Hippocampal formation (tissue), 2 donors: ENCODE data around the gene IRS1.

Experiments
- DNase-seq, 2 donors: peaks; one replicate each; lab custom pipeline; 2025; lab: John Stamatoyannopoulos, UW

Gene IRS1

DNA sequence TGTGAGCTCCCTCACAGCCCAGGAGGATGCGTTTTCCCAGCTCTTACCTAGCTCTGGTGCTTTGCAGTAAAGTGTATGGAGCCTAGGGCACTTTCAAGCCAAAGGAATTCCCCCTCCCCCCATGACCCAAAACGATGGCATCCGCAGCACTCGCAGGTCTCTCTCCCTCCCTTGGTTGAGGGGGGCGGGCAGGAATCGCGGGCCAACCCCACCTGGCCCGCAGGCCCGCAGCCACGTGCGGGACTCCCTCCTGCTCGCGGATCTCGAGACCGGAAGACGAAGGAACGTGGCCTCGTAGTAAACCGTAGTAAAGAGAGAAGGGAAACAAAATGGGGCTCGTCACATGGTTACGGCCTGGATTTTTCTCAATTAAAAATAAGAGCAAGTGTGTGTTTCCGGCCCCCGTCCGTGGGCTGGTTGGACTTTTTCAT, 8.5 kb downstream of the IRS1 start:
- DNase-seq: peak in 1 of 2 donors; percentile 48

DNA sequence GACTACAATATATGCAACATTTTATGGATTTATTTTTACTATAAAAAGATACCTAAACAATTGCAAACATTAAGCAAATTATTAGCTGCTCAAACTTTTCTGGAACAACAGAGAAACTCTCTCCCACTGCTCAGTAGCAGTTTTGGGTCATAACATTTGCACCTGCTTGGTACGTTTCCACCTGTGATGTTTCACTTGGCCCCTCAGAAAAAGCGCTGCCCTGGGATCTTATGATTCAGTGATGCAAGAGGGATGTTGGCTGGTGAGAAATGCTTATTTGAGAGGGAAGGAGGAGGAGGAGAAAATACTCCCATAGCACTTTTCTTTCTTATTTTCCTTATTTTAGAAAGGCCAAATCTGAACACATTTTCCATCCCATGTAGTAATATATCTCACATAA, 9.2 kb downstream of the IRS1 start:
- DNase-seq: no peak

DNA sequence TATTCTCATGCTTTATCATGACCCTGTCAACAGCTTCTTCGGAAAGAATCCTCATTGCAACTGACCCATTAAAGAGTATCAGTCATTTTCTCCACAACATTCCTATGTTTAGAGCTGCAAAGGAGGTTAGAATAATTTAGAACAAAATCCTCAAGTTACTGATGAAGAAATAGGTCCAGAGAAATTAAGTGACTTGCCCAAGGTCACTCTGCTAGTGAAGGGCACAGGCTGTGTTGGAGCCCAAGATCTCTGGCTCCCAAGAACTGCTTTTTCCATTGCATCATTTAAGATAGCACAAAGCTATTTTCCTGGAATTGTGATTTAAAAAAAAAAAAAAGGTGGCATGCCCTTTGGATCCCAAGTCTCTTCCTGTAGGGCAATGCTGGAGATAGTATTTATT, 9.6 kb downstream of the IRS1 start:
- DNase-seq: no peak

DNA sequence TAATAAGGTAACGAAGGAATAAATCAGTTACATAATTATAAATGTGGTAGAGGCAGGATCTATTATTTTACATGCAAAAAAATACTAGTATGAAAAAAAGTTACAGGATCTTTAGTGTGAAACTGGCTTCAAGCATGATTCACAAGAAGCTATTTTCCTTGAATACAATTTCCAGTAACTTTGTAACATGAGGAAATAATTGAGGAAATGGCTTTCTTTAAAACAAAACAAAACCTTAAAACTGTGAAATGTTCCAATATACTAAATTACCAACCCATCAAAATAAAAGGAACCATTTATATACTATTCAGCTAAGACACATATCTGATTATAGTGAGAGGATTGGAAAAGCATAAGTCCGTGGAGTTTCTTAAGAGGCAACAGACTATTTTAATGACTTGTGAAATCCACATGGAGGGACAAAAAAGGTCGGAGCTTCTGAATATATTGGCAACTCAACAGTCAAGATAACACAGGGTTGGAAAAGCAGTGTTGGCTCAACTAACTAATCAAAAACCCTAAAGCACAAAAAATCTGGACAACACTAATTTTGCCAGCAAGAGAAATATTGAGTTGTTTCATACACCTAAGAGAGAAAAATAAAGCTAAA, 10.6 kb downstream of the IRS1 start:
- DNase-seq: no peak

DNA sequence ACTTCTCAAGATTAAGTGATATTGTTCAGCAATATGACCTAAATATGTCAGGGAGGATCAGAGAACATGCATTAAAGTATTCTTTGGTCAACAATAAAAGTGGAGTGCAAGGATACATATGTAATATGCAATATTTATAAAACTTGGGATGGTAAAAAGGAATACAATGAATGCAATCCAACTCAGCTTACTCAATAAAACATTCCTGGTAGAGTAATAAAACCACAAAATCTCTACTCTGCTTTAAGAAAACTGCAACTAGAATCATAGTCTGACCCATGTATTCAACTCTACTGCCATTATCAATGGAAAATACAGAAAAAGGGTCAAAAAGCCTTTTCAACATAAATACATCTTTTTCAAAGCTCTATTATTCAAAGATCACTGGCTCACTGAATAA, 11.6 kb downstream of the IRS1 start:
- DNase-seq: no peak

DNA sequence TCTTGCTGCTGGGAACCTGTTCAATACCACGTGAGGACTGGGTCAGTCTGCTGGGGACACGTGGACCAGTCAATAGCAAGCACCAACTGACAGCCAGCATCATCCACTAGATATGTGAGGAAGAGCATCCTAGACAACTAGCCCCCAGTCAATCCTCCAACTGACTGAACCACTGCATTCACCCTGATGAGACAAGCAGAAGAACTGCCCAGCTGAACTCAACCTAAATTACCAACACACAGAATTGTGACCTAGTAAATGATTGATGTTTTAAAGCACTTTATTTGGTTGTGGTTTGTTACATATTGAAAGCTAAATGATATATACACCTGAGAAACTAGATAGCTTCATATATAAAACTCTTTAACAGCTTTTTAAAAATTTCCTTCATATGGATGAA, 15.7 kb downstream of the IRS1 start:
- DNase-seq: no peak

DNA sequence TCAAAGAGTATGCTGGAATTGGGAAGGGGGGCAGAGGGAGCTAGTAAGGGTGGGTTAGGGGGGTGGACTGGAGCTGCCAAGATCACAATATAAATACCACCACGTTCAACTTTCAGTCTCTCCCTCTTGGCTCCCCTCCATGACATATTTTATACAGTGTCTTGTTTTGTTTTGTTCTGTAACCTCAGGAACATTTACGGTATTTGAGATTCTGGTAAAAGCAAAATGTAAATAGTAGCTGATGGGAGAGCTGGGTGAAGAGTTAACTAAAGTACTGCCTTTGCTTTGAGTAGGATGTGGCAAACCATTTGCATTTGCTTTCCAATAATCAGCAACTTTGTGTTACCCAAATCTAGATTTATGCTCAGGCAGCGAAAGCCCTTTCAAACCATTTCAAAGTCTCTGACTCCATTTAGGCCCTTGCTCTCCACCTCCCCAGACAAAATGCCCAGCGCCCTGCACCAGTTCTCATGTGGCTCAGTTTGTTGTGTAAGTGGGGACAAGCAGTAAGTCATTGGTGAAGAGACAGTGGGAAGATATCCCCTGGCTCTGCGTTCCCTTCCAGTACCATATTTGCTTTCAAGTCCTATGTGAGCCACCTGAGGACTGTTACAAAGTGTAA, 17.4 kb downstream of the IRS1 start:
- no peak for DNase-seq

DNA sequence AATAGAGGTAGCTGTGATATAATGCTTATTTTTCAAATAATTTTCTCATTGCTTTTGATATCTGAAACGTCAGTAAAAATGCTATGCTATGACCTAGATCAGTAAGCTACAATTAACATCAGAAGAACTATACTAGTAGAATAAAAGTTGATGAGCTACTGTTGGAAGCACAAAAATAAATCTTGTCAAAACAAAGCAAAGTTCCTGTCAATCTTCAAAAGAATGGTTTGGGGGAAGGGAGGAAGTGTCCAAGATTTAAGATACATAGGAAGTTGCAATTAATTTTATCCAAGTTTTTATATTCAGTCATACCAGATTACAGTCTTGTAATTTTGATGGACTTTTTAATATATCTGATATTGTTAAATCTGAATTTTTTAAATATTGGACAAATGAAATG, 19.2 kb downstream of the IRS1 start:
- DNase-seq: no peak

DNA sequence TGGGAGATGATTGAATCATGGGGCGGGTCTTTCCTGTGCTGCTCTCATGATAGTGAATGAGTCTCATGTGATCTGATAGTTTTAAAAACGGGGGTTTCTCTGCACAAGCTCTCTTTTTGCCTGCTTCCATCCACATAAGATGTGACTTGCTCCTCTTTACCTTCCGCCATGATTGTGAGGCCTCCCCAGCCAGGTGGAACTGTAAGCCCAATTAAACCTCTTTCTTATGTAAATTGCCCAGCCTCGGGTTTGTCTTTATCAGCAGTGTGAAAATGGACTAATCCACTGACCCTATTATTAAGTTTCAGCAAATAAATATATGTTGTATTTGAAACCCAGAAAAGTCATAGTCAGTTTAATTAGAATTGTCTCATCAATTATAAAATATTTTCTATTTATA, 22.0 kb downstream of the IRS1 start:
- DNase-seq: no peak

DNA sequence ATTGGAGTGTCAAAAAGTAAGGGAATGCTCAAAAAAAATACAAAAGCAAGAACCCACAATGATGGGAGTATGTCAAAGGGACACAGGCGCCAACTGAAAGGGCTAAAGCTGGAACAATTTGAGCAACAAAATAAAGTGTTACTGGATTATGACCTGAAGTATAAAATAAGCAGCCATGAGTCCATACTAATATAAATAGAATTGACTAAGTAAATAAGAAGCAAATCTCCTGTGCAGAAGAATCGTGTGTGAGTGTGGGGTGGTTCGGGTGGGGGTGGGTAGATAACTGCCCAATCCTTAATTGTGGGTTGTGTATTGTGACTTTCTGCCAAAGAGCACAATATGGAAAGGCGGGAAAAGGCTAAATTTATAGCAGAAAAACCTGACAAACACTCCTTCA, 23.5 kb downstream of the IRS1 start:
- DNase-seq: no peak

DNA sequence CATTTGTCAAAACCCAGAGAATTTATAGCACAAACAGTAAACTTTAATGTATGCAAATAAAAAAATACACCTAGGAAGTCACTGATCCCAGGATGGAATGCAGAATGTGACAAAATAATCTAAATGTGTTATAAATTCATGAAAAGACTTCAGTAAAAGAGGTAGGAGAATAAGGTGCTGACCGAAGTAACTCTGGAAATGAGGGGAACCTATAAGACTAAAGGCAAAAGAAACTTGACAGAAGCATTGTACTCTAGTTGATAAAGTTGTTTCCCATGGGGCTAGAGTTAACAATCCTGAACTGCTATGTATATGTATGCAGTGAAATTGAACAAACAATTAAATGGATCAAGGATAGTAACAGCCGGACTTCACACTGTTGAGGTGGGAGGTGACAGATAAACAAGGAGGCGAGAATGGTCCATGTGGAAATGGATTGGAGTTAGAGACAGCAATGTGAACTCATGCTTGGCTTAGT, 24.5 kb downstream of the IRS1 start:
- no peak for DNase-seq

DNA sequence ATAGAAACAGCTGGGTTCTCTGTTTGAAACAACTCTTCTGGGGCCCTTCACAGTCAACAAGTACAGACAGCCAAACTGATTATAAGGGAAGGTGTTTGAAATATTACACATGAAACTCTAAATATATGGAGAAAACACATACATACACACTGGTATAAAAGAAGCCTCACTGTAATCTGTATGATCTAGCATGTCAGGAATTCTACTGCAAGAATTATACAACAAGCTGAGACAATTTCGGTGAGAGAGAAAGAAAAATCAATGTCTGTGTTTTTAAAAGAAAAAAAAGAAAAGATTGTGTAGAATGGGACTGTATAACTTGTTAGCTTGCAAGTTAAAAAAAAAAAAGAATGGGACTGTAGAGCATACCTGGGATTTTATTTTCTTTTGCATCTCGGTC, 26.3 kb downstream of the IRS1 start:
- no peak for DNase-seq

DNA sequence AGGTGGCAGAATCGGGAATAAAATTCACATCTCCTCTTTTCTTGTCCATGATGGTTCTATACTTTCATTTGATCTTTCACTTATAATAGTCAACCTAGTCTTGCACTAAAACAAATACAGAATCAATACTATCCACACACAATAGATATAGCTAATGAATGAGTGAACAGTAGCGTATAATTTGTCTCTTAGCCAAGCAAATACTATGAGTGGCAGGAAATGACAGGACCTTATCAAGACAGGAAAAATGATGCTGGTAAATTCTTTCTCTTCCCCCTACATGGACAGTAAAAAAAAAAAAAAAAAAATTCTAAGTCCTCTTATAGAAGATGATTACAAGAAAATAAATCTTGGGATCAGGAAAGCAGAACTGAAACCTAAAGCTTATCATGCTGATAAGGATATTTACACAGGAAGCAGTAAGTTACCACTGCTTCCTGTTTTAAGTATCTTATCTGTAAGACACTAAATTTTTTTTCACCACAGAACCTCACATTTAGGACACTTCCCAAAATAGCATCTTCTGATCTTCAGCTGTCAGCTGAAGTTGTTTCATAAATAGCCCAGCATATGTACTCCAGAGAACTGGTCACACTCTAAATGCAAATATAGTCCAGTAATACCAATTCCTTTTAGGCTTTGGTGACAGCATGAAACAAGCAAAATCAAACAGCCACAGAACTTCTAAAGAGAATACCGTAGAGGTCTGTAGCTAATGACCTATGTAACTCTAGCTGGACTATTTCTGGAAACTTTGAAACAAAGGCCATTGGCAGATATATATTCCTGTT, 27.0 kb downstream of the IRS1 start:
- DNase-seq: no peak

DNA sequence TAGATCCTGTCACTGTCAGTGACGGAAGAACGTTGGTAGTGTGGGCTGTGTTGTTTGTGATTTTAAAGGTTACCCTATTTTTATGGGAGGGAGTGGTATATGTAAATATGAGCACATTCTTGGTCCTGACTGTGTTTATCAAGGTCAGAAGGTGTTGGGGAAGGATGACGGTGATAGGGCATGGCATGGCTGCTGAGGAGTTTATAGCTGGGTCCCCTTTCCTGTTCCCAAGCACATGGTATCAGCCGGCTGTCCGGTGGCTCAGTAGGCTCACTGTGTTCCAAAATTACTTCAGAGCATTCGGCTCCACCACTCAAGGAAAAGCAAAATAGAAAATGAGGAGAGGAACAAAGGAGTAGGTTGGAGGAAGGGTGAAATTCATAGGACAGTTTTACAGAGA, 28.6 kb downstream of the IRS1 start:
- no peak for DNase-seq

DNA sequence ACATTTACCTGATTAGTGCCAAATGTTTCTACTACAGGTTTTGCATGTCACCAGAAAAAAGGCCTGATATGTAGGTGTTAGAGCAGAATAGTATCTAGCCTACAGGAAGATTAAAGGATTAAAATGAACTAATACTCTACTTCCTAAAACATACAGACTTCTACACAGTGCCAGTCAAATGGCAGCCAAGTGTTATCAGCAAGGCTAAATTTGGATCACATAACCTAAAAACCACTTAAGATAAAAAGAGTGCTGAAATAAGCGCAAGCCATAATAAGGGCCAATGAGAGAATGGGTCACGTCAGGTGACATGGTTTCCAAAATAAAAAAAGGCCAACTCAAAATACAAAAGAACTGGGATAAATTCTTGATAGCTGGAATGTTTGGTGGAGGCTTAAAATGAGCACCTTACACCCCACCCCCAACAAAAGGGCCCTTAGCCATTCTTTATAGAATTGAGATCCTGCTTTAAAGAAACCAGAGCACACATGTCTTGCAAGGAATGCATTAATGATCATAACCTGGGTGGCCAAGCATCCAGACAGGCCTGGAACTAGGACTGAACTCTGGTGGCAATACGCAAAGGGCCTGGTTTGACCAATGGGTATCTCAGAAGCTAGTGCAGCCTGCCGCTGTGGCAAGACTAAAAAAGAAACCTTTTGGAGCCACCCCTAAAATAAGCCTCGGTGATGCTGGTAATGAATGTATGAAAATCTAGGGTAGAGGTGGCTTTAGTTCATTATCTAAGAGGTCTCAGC, 32.4 kb downstream of the IRS1 start:
- no peak for DNase-seq

DNA sequence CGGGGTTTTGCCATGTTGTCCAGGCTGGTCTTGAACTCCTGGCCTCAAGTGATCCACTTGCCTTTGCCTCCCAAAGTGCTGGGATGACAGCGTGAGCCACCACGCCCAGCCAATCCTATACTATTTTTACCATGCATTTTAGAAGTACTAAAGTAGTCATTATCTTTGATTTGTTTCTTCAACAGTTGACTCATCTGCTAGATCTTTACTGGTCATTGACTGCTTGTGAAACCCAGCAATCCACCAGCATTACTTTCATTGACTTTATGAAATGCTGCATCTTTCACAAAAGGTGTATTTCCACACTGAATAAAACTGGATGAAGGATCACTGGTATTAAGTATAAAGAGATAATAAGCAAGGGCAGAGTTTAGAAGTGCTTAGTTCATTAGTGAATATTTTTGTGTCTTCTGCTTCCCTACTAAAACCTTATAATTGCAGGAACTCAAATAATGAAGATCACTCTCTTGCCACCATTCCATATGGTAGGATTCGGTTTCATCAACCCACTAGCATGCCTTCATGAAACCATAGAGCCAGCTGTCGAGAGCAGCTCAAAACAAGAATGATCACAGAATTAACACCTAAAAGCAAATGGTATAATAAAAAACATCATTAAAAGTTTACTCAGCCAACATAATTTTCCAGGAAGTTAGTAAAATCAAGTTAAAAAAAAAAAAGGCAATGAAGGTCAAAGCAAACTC, 33.1 kb downstream of the IRS1 start:
- DNase-seq: no peak

DNA sequence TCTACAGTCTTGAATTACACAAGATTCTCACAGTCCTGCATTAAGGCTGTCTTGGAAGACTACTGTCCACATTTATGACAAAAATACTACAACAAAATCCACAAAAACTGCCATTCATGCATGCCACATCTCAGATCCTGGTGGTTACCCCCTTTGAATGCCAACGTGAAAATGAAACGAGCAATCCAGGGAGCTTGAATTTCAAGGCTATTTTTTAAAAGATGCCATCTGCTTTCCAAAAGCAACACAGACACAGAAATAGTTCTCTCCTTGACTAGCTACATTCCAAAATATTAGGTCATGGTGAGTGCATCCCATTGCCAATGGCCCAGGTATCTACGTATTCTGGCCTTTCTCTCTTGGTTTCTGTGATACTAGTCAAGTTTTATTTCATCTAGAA, 36.3 kb downstream of the IRS1 start:
- DNase-seq: no peak

DNA sequence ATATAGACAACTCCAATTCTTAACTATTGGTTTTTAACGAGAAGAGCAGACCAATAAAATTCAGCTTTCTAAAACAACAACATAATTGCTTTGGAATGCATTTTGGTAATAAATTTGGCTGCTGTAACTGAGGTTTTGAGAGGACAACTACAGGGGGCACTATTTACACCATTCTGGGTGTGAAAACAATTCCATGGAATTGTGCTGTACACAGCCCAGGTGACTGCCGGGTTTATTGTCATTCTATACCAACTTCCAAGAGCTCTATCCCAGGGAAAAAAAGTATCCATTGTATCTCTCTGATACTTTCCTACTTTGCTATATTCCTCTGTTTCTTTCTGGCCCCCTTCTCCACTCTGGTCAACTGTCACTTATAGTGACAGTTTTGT, 38.4 kb downstream of the IRS1 start:
- DNase-seq: no peak

DNA sequence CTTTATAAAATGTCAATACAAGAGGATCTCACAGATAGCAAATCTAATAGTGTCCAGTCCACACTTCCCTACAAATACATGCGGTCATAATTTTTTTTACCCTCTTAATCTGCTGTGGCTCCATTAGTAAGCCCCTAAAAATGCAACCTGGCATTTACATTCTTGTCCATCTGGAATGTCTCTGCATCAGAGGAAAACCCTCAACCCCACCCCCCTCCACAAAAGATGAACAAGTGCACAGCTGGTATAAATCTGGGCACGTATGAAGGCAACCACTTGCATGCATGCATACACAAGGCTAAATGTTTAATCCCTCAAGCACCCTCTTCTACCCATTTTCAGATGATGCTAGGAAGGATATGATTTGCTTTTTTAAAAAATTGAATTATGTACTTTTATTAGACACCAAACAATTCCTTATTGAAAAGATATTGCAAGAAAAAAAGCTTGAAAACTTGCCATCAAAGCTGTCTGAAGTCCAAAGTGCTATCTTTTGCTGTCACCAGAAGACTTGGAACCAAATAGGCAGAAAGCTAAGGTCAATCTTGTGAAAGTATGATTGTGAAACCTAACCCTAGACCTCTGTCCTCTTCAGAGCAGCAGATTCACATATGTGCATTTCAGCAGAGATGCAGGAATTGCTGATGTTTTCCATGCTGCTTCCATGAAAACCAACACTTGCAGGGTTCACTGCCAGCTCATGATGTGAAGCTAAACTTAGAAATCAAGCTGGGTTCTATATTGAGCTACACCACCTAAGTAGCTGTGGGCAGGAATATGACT, 39.0 kb downstream of the IRS1 start:
- no peak for DNase-seq

DNA sequence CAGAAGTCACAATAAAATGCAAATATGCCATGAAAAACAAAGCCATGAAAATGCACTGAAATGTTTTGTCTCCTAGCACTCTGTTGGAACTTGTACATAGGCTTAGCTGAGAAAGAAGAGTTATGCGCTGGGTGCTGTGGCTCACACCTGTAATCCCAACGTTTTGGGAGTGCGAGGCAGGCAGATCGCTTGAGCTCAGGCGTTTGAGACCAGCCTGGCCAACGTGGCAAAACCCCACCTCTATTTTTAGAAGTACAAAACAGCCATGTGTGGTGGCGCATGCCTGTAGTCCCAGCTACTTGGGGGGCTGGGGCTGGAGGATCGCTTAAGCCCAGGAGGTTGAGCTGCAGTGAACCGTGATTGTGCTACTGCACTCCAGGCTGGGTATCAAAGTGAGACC, 39.9 kb downstream of the IRS1 start:
- no peak for DNase-seq
